Measurements from ENCODE around the gene UPP2. TPM values are rescaled to one million over a fixed set of nuclear protein-coding genes. Genes with fewer than 3 reads are reported as not detected.

Gene UPP2
- total and polyA plus RNA-seq, 2 of the 13 experiments (the other 11 are each of a cell fraction or from before 2014, with no cell fraction given), result 0.07 to 0.28 TPM

- TF ChIP-seq AHDC1 (CRISPR knock-in tag; IDR thresholded peaks at IDR 0.05; ENCODE audit: borderline replicate concordance) (peak; percentile 94; the same call in 1 of the 2 replicates), GATA4 (IDR thresholded peaks at IDR 0.05; ENCODE audit: borderline replicate concordance, low read depth) (0 out of 2 replicates have a peak, but pooled peaks have one; percentile 57), TBX2 (CRISPR knock-in tag; IDR thresholded peaks at IDR 0.05; ENCODE audit: borderline replicate concordance) (peak; percentile 82), KAT8 (CRISPR knock-in tag; IDR thresholded peaks at IDR 0.05) (0 out of 2 replicates have a peak, but pooled peaks have one; percentile 15), ELF4 (CRISPR knock-in tag; IDR thresholded peaks at IDR 0.05; ENCODE audit: borderline replicate concordance) (peak; percentile 51; the same call in 1 of the 2 replicates), NPAS2 (CRISPR knock-in tag; IDR thresholded peaks at IDR 0.05; ENCODE audit: borderline replicate concordance) (no peak), HMGXB4 (CRISPR knock-in tag; IDR thresholded peaks at IDR 0.05; ENCODE audit: borderline replicate concordance in 1 of 2, low read depth in 1 of 2) (no peak)
- TF ChIP-seq, protein P1, sequence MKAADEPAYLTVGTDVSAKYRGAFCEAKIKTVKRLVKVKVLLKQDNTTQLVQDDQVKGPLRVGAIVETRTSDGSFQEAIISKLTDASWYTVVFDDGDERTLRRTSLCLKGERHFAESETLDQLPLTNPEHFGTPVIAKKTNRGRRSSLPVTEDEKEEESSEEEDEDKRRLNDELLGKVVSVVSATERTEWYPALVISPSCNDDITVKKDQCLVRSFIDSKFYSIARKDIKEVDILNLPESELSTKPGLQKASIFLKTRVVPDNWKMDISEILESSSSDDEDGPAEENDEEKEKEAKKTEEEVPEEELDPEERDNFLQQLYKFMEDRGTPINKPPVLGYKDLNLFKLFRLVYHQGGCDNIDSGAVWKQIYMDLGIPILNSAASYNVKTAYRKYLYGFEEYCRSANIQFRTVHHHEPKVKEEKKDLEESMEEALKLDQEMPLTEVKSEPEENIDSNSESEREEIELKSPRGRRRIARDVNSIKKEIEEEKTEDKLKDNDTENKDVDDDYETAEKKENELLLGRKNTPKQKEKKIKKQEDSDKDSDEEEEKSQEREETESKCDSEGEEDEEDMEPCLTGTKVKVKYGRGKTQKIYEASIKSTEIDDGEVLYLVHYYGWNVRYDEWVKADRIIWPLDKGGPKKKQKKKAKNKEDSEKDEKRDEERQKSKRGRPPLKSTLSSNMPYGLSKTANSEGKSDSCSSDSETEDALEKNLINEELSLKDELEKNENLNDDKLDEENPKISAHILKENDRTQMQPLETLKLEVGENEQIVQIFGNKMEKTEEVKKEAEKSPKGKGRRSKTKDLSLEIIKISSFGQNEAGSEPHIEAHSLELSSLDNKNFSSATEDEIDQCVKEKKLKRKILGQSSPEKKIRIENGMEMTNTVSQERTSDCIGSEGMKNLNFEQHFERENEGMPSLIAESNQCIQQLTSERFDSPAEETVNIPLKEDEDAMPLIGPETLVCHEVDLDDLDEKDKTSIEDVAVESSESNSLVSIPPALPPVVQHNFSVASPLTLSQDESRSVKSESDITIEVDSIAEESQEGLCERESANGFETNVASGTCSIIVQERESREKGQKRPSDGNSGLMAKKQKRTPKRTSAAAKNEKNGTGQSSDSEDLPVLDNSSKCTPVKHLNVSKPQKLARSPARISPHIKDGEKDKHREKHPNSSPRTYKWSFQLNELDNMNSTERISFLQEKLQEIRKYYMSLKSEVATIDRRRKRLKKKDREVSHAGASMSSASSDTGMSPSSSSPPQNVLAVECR (CRISPR knock-in tag; IDR thresholded peaks at IDR 0.05; ENCODE audit: borderline replicate concordance), result no peak
Observed at GRCh38 chr2:158127380-158127804, 25.7 kb downstream of the UPP2 start (continued).
